GM12872 (cell line): ENCODE data around the gene TUSC1.

Source experiments
- CTCF ChIP-seq: IDR thresholded peaks from 3 replicates; pipeline ENCODE4 v1.5.1; 2011; ENCODE audit warnings: low read depth, mild to moderate bottlenecking, low read length, moderate library complexity; ENCODE audit not compliant: insufficient read depth

The TUSC1 gene

GRCh38 chr9:25658571-25658970 lies 19.7 kb downstream of the TUSC1 start:
- TF ChIP-seq CTCF: no peak

DNA sequence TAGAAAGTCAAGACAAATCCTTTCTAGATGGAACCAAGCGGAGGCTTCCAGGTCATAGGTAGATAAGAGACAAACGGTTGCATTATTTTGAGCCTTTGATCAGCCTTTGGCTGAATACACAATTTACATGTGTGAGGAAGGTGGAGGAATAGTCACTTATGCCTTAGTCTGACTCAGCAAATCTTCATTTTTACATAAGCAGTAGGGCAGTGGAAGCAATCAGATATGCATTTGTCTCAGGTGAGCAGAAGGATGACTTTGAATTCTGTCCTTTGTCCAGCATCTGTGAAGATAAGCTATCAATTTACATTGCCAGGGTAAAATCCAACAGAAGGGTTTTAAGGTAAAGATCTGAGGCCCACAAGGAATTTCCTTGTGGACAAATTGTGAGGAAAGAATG lies 23.8 kb downstream of the TUSC1 start:
- TF ChIP-seq CTCF: no peak

GRCh38 chr9:25648116-25648515 lies 30.1 kb downstream of the TUSC1 start:
- TF ChIP-seq CTCF: no peak

DNA sequence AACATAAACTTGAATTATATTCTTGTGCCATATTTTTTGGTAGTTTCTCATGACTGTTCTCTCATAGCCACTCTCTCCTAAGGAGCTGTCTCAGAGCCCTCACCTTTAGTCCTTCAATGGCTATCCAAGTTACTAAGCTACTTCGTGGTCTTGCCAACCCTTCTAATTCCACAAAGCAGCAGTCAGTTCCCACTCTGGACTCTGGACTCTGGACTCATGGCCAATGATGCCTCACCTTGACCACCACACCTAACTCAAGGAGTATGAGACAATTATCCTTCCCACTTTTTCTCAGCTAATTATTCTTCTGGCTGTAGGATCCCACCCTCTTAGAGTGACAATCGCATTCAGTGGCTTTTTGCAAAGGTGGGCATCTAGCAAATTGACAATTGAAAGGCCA lies 42.2 kb downstream of the TUSC1 start:
- no peak for TF ChIP-seq CTCF

GRCh38 chr9:25629231-25629630 lies 49.0 kb downstream of the TUSC1 start:
- TF ChIP-seq CTCF: no peak
